Left lung (tissue), 10 donors: ENCODE results near the gene DRD2. TPM values are rescaled to one million over a fixed set of nuclear protein-coding genes. Genes with fewer than 3 reads are reported as not detected.

ENCODE experiments used
- ATAC-seq: fragments of 200-7000 bp; cut with Tn5 transposase; one replicate; pipeline ENCODE4 v1.9.1; 2020; ENCODE audit warnings: moderate library complexity
- DNase-seq, 4 donors: peaks; one replicate each; pipeline ENCODE4 v3.0.0-alpha.2; 2013 to 2020
- H3K27ac ChIP-seq, 2 donors: fragments of 200-600 bp; sonication (generic) in 1 of 2; one replicate each; pipeline versions ENCODE4 v1.5.0 to v1.8.0; 2020 to 2021
- H3K27me3 ChIP-seq, 2 donors: fragments of 200-600 bp; sonication (generic) in 1 of 2; one replicate each; pipeline versions ENCODE4 v1.5.0 to v1.8.0; 2020 to 2021
- H3K36me3 ChIP-seq, 2 donors: fragments of 200-600 bp; sonication (generic) in 1 of 2; one replicate each; pipeline versions ENCODE4 v1.5.0 to v1.8.0; 2020 to 2021
- H3K4me1 ChIP-seq, 2 donors: fragments of 200-600 bp; one replicate each; pipeline ENCODE4 v1.8.0; 2021
- H3K4me3 ChIP-seq, 2 donors: fragments of 200-600 bp; sonication (generic) in 1 of 2; one replicate each; pipeline versions ENCODE4 v1.5.0 to v1.8.0; 2020 to 2021; ENCODE audit warnings: mild to moderate bottlenecking in 1 of 2
- H3K9me3 ChIP-seq, 2 donors: fragments of 200-600 bp; sonication (generic) in 1 of 2; one replicate each; pipeline versions ENCODE4 v1.5.0 to v1.8.0; 2020 to 2021
- intact Hi-C, 2 donors: fragments of 100-400 bp; cut with DNase I; formaldehyde crosslinking; loops; one replicate each; pipeline versions ENCODE4 v1.11.2 to v1.14.2; 2022
- polyA plus RNA-seq, 6 donors: library from polyadenylated mRNA; unstranded; fragments of 120-200 nt; gene quantifications; one replicate each; pipeline ENCODE4 v1.2.1, GENCODE V29; 2013; ENCODE audit not compliant: insufficient read length in 6 of 6
- total RNA-seq, 2 donors: library from RNA; stranded (reverse); fragmentation: NEBNext Ultra II Directional; extraction: Animal tissue kit (Norgen Biotek cat#: 25700); gene quantifications; one replicate each; pipeline ENCODE4 v1.2.1, GENCODE V29; 2021
- TF ChIP-seq, protein P1 (sequence below), 2 donors: fragments of 200-600 bp; sonication (generic) in 1 of 2; IDR thresholded peaks; one replicate each; pipeline versions ENCODE4 v1.5.0 to v1.8.0; 2021; ENCODE audit warnings: antibody characterized with exemption in 2 of 2
- donor health status: DM: no; HTN: yes; CAD: no.
- donor health status: DM: no; HTN: no; CAD: no.

DRD2 gene
- total and polyA plus RNA-seq, 8 donors = 0.17 to 0.43 (median 0.22) TPM; not detected in 2

- Histone ChIP-seq H3K27ac (no peak overlapping the region), H3K9me3 (no peaks in the 10 kb centered on the region)
Measured at GRCh38 chr11:113386866-113387265, 88.3 kb downstream of the DRD2 start.

GRCh38 chr11:113385749-113386148, 89.4 kb downstream of the DRD2 start:
- Histone ChIP-seq H3K4me3 (no peak overlapping the region), H3K27me3 (peaks cover 9 to 34% of the 10 kb centered on the region in 2 donors), H3K27ac (no peak overlapping the region), H3K4me1 (no peaks in the 10 kb centered on the region), H3K36me3 (no peaks in the 10 kb centered on the region), H3K9me3 (no peaks in the 10 kb centered on the region)
- ATAC-seq (peak; percentile 80), DNase-seq (no peak)
- TF ChIP-seq, protein P1, sequence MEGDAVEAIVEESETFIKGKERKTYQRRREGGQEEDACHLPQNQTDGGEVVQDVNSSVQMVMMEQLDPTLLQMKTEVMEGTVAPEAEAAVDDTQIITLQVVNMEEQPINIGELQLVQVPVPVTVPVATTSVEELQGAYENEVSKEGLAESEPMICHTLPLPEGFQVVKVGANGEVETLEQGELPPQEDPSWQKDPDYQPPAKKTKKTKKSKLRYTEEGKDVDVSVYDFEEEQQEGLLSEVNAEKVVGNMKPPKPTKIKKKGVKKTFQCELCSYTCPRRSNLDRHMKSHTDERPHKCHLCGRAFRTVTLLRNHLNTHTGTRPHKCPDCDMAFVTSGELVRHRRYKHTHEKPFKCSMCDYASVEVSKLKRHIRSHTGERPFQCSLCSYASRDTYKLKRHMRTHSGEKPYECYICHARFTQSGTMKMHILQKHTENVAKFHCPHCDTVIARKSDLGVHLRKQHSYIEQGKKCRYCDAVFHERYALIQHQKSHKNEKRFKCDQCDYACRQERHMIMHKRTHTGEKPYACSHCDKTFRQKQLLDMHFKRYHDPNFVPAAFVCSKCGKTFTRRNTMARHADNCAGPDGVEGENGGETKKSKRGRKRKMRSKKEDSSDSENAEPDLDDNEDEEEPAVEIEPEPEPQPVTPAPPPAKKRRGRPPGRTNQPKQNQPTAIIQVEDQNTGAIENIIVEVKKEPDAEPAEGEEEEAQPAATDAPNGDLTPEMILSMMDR (IDR thresholded peaks at IDR 0.05) = no peak
- intact Hi-C loops = no loop called here

More at GRCh38 chr11:113386866-113387265, 88.3 kb downstream of the DRD2 start:
- DNase-seq (no peak), ATAC-seq (no peak)
- H3K27me3 ChIP-seq = peaks cover 9 to 34% of the 10 kb centered on the region in 2 donors
- no peak overlapping the region for H3K4me3 ChIP-seq
- intact Hi-C loops = no loop called here
- H3K4me1 ChIP-seq = no peaks in the 10 kb centered on the region
- TF ChIP-seq, protein P1 (IDR thresholded peaks at IDR 0.05) = no peak
- H3K36me3 ChIP-seq = no peaks in the 10 kb centered on the region

DNA sequence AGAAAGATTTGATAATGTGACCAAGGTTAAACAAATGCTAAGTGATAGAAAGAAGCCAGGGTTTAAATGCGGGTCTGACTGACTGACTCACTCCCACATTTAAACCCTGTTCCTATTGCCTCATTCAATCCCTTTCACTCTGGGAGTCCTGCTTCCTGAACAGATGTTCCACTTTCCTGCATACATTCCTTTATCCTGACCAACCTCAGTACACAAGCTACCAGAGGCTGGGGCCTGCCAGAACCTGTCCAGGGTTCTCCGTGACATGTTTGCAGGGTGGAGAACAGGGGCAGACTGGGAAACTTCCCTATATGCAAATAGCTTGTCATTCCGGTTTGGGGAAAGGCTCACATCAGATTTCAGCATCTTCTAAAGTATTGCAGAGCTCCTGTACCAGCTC, 90.6 kb downstream of the DRD2 start:
- no peaks in the 10 kb centered on the region for H3K9me3 ChIP-seq
- H3K27me3 ChIP-seq = peaks cover 9 to 31% of the 10 kb centered on the region in 2 donors
- H3K4me3 ChIP-seq = no peak overlapping the region
- TF ChIP-seq, protein P1 (IDR thresholded peaks at IDR 0.05) = no peak
- H3K4me1 ChIP-seq = no peaks in the 10 kb centered on the region
- H3K27ac ChIP-seq = no peak overlapping the region
- H3K36me3 ChIP-seq = no peaks in the 10 kb centered on the region
- intact Hi-C loops = no loop called here
- peak in 1 of 4 donors; percentile 24 for DNase-seq
- ATAC-seq = peak; percentile 71

GRCh38 chr11:113382121-113382520, 93.1 kb downstream of the DRD2 start:
- ATAC-seq = no peak
- H3K4me1 ChIP-seq = no peaks in the 10 kb centered on the region
- H3K4me3 ChIP-seq = no peak overlapping the region
- H3K27me3 ChIP-seq = peaks cover 0 to 6% of the 10 kb centered on the region in 2 donors
- no peak for DNase-seq
- intact Hi-C loops = no loop called here
- TF ChIP-seq, protein P1 (IDR thresholded peaks at IDR 0.05) = no peak
- no peaks in the 10 kb centered on the region for H3K9me3 ChIP-seq
- no peaks in the 10 kb centered on the region for H3K36me3 ChIP-seq
- H3K27ac ChIP-seq = no peak overlapping the region

- no peaks in the 10 kb centered on the region for H3K36me3 ChIP-seq
- H3K27me3 ChIP-seq = no peaks in the 10 kb centered on the region
- no peak overlapping the region for H3K4me3 ChIP-seq
- ATAC-seq (no peak), DNase-seq (no peak)
- TF ChIP-seq, protein P1 (IDR thresholded peaks at IDR 0.05) = no peak
- H3K4me1 ChIP-seq = no peaks in the 10 kb centered on the region
- intact Hi-C loops = no loop called here
- no peak overlapping the region for H3K27ac ChIP-seq
- no peaks in the 10 kb centered on the region for H3K9me3 ChIP-seq
Measured at GRCh38 chr11:113378692-113379091, 96.5 kb downstream of the DRD2 start.
